ENCODE data around the gene CORO7. TPM values are rescaled to one million over a fixed set of nuclear protein-coding genes. Genes with fewer than 3 reads are reported as not detected.
A peak's percentile ranks its signal among the peaks of the same experiment; 100 is the strongest.

The CORO7 gene
- total and polyA plus RNA-seq, 10 donors, result 29.7 to 177 (median 117) TPM

DNA sequence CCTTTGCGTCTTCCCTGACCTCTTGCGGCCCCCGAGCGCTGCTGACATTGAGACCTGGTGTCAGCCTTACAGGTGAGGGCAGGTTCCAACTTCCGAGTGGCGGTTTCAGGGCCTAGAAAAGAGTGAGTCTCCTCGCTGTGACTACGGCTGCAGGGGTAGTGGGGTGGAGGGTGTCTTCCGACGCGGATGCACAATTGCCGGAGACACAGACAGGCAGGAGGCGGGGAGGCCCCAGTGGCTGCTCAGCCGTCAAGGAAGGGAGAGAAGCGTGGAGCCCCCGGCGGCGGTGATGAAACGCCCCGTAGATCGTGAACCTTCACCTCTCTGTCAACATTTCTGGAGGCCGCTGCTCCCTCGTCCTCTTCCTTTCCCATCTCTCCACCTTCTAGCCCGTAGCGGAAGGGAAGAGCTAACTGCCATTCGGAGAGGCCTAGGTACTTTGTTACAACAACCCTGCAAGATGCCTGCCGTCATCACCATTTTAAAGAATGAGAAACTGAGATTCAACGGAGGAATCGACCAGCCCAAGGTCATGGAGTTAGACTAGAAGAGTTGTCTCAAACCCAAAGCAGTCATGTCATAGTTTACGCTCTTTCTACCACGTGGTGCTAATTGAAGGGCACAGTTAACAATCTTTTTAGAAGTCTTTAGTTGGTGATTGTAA, 9.8 kb upstream of the CORO7 start:
- intact Hi-C loops (cut with DNase I; ENCODE audit: low total_unique reads), result no loop called here
- DNase-seq, result no peak
- Histone ChIP-seq H3K4me1 (peaks cover 19 to 44% (median 29%) of the 10 kb centered on the region in 6 donors), H3K27ac (peak overlapping the region; percentile 93 to 99 (median 98)), H3K9me3 (no peaks in the 10 kb centered on the region), H3K27me3 (replicated peaks in 1 of 7) (no peaks in the 10 kb centered on the region), H3K4me3 (peak overlapping the region; percentile 81 to 96 (median 90)), H3K36me3 (peaks cover 0 to 32% (median 1%) of the 10 kb centered on the region in 6 donors)
- TF ChIP-seq POLR2A (IDR thresholded peaks at IDR 0.05) (no peak), POLR2AphosphoS5 (IDR thresholded peaks at IDR 0.05) (no peak)
- TF ChIP-seq, protein P1, sequence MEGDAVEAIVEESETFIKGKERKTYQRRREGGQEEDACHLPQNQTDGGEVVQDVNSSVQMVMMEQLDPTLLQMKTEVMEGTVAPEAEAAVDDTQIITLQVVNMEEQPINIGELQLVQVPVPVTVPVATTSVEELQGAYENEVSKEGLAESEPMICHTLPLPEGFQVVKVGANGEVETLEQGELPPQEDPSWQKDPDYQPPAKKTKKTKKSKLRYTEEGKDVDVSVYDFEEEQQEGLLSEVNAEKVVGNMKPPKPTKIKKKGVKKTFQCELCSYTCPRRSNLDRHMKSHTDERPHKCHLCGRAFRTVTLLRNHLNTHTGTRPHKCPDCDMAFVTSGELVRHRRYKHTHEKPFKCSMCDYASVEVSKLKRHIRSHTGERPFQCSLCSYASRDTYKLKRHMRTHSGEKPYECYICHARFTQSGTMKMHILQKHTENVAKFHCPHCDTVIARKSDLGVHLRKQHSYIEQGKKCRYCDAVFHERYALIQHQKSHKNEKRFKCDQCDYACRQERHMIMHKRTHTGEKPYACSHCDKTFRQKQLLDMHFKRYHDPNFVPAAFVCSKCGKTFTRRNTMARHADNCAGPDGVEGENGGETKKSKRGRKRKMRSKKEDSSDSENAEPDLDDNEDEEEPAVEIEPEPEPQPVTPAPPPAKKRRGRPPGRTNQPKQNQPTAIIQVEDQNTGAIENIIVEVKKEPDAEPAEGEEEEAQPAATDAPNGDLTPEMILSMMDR (IDR thresholded peaks at IDR 0.05 in 8 of 11, conservative IDR thresholded peaks at IDR 0.05 in 3 of 11), result peak in 1 of 11 experiments; percentile 4
- 2 to 4% (median 3%) methylated on average over 23 to 31 of the region's 31 CpGs for WGBS, 5 donors

DNA sequence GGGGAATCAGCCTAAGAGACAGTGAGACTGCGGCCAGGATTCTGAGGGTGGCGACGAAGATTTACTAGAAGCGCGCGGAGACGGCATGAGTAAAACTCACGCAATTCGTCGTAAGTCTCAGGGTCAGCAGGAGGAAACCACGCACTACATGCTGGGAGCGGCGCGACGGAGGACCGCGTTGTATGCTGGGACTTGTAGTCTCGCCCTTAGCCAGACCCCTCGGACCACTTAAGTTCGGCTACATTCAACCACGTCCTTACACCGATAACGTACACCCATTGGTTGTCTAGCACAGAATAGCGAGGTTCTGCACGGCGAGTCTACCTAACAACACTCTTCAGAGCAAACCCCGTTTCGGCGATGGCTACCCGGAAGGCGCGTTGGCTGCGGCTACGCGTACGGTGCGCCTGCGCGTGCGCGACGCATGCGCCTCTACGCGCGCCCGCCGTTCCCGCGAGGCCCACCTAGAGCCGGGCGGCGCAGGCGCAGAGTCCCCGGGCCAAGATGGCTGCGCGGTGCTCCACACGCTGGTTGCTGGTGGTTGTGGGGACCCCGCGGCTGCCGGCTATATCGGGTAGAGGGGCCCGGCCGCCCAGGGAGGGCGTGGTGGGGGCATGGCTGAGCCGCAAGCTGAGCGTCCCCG, 9.1 kb upstream of the CORO7 start, which contains the start of gene DNAJA3:
Gene DNAJA3, plus strand, starts transcription at position 491 of the 643 bp plus-strand sequence. Its CDS starts 14 bp downstream, at position 505.
- Histone ChIP-seq H3K4me3 (peak within 1 kb of the TSS; percentile 81 to 96 (median 90)), H3K27ac (peak within 1 kb of the TSS; percentile 93 to 99 (median 98)), H3K27me3 (replicated peaks in 1 of 7) (no peaks in the 10 kb centered on the region), H3K4me1 (peaks cover 19 to 50% (median 29%) of the 10 kb centered on the region in 6 donors), H3K9me3 (no peaks in the 10 kb centered on the region), H3K36me3 (peaks cover 0 to 26% (median 0%) of the 10 kb centered on the region in 6 donors)
- TF ChIP-seq POLR2A (IDR thresholded peaks at IDR 0.05), result peak in 2 of 3 donors; percentile 62 to 82
- TF ChIP-seq POLR2AphosphoS5 (IDR thresholded peaks at IDR 0.05), result peak; percentile 96 to 97 (median 97)
- TF ChIP-seq, protein P1 (IDR thresholded peaks at IDR 0.05 in 8 of 11, conservative IDR thresholded peaks at IDR 0.05 in 3 of 11), result peak in 5 of 11 experiments; percentile 3 to 48 (median 39)
- 0 to 1% (median 0%) methylated on average over 66 to 68 of the region's 68 CpGs for WGBS, 5 donors
- peak; percentile 98 for DNase-seq
- intact Hi-C loops (cut with DNase I; ENCODE audit: low total_unique reads), result no loop called here

DNA sequence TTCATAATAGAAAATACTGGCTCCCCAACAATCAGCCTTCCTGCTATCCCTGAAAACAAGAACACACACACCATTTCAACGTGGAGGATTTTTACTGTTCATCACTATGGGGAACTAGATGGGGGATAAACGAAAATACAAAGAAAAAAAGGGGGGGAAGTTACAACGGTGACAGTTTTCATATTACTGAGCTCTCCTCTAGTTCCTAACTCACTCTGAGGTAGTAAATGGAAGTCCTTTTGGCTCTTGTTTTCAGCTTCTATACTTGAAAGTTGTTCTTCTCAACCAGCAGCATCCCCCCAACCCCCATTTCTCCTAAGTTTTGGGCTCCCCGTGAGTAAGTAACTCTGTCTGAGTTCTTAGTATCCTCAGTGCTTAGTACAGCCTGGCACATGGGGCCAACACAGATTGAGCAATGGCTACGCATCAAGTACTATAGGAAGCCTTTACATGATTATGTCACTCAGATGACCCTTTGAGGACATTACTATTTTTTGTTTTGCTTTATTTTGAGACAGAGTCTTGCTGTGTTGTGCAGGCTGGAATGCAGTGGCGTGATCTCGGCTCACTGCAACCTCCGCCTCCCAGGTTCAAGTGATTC, 4.2 kb upstream of the CORO7 start:
- Histone ChIP-seq H3K36me3 (no peaks in the 10 kb centered on the region), H3K27ac (peak overlapping the region in 4 of 8 donors; percentile 23 to 49 (median 39)), H3K27me3 (replicated peaks in 1 of 7) (no peaks in the 10 kb centered on the region), H3K9me3 (no peaks in the 10 kb centered on the region), H3K4me3 (no peak overlapping the region), H3K4me1 (peaks cover 5 to 39% (median 16%) of the 10 kb centered on the region in 6 donors)
- intact Hi-C loops (cut with DNase I; ENCODE audit: low total_unique reads), result no loop called here
- no peak for DNase-seq
- WGBS, 5 donors, result 55 to 72% (median 68%) methylated on average over 8 of the region's 8 CpGs
- no peak for TF ChIP-seq POLR2AphosphoS5 (IDR thresholded peaks at IDR 0.05)
- TF ChIP-seq, protein P1 (IDR thresholded peaks at IDR 0.05 in 8 of 11, conservative IDR thresholded peaks at IDR 0.05 in 3 of 11), result no peak
- no peak for TF ChIP-seq POLR2A (IDR thresholded peaks at IDR 0.05)
